B cell (primary cell): ENCODE results near the gene SIGLEC10. TPM values are rescaled to one million over a fixed set of nuclear protein-coding genes. Genes with fewer than 3 reads are reported as not detected.

Source experiments
- ATAC-seq: fragments of 200-7000 bp; cut with Tn5 transposase; one replicate; pipeline ENCODE4 v1.10.0; 2021; ENCODE audit warnings: low read depth, mild to moderate bottlenecking, moderate number of reproducible peaks, moderate library complexity
- CTCF ChIA-PET: fragments of 350-600 bp; sonication (Branson Sonifier 250); formaldehyde crosslinking; loops from one replicate; lab custom pipeline; 2021; ENCODE audit warnings: antibody characterized with exemption, inconsistent platforms; lab: Charles Lee
- POLR2A ChIA-PET: fragments of 350-600 bp; sonication (Branson Sonifier 250); formaldehyde crosslinking; loops from one replicate; lab custom pipeline; 2021; ENCODE audit warnings: antibody characterized with exemption; lab: Charles Lee
- DNase-seq: peaks from one replicate; pipeline ENCODE4 v3.0.0; 2013
- H2AFZ ChIP-seq: 2 replicates; pipeline ENCODE4 v1.6.1; 2012; ENCODE audit warnings: mild to moderate bottlenecking, low read depth, low read length; ENCODE audit not compliant: insufficient read depth, poor library complexity, severe bottlenecking
- H3K27ac ChIP-seq, 2 donors: 1 replicate in 1 of 2; 2 replicates in 1 of 2; pipeline ENCODE4 v1.5.1; 2012 to 2013; ENCODE audit warnings: low read length in 2 of 2, mild to moderate bottlenecking in 2 of 2, moderate library complexity in 1 of 2
- H3K27me3 ChIP-seq, 4 experiments: fragments of 200-600 bp in 1 of 4; sonication (generic) in 1 of 4; replicated peaks in 1 of 4; 1 replicate in 2 of 4; 2 replicates in 2 of 4; pipeline versions ENCODE4 v1.6.1 to v1.7.0; 2013 to 2016; ENCODE audit warnings: low read length in 3 of 4, mild to moderate bottlenecking in 2 of 4, mixed read lengths in 1 of 4, moderate library complexity in 1 of 4; ENCODE audit not compliant: insufficient read depth in 4 of 4, control insufficient read depth in 3 of 4; ENCODE audit errors: control extremely low read depth in 1 of 4
- H3K36me3 ChIP-seq, 2 experiments: replicated peaks in 1 of 2; 1 replicate in 1 of 2; 2 replicates in 1 of 2; pipeline versions ENCODE4 v1.6.1 to v1.7.1; 2013; ENCODE audit warnings: low read length in 1 of 2; ENCODE audit not compliant: insufficient read depth in 2 of 2, control insufficient read depth in 1 of 2; ENCODE audit errors: control extremely low read depth in 1 of 2, extremely low read depth in 1 of 2
- H3K4me1 ChIP-seq, 2 donors: fragments of 200-600 bp in 1 of 2; sonication (generic) in 1 of 2; 1 replicate in 1 of 2; 2 replicates in 1 of 2; pipeline versions ENCODE4 v1.5.1 to v1.6.1; 2013 to 2017; ENCODE audit warnings: low read length in 2 of 2; ENCODE audit not compliant: control insufficient read depth in 2 of 2, insufficient read depth in 2 of 2
- H3K4me2 ChIP-seq: replicated peaks from 2 replicates; pipeline ENCODE3; 2012; ENCODE audit warnings: mild to moderate bottlenecking, low read depth, low read length; ENCODE audit not compliant: poor library complexity, severe bottlenecking
- H3K4me3 ChIP-seq, 5 experiments: fragments of 200-600 bp in 1 of 5; sonication (generic) in 1 of 5; 1 replicate in 3 of 5; 2 replicates in 2 of 5; pipeline versions ENCODE4 v1.5.1 to v1.7.0; 2011 to 2016; ENCODE audit warnings: low read length in 4 of 5, mild to moderate bottlenecking in 4 of 5, low read depth in 2 of 5, control low read depth in 1 of 5, moderate library complexity in 1 of 5; ENCODE audit not compliant: insufficient read depth in 1 of 5; ENCODE audit errors: control extremely low read depth in 1 of 5, extremely low read depth in 1 of 5
- H3K79me2 ChIP-seq: fragments of 200-600 bp; sonication (generic); one replicate; pipeline ENCODE4 v1.6.0; 2016; ENCODE audit warnings: low read length; ENCODE audit not compliant: control insufficient read depth, insufficient read depth
- H3K9ac ChIP-seq: fragments of 200-600 bp; sonication (generic); 2 replicates; pipeline ENCODE4 v1.6.1; 2017; ENCODE audit warnings: mild to moderate bottlenecking, low read length, moderate library complexity
- H3K9me3 ChIP-seq, 3 donors: one replicate each; pipeline versions ENCODE4 v1.6.1 to v1.7.1; 2013; ENCODE audit warnings: low read length in 2 of 3; ENCODE audit not compliant: control insufficient read depth in 2 of 3, insufficient read depth in 1 of 3; ENCODE audit errors: control extremely low read depth in 1 of 3
- H4K20me1 ChIP-seq: 2 replicates; pipeline ENCODE4 v1.6.0; 2012; ENCODE audit warnings: mild to moderate bottlenecking, low read length; ENCODE audit not compliant: insufficient read depth, control insufficient read depth, poor library complexity, severe bottlenecking
- H3K27ac Mint-ChIP-seq: one replicate; pipeline ENCODE4 v1.8.0; 2021; ENCODE audit warnings: mixed read lengths
- H3K27me3 Mint-ChIP-seq: one replicate; pipeline ENCODE4 v1.8.0; 2021; ENCODE audit warnings: mixed read lengths
- H3K4me1 Mint-ChIP-seq: one replicate; pipeline ENCODE4 v1.8.0; 2021; ENCODE audit warnings: mixed read lengths
- H3K4me3 Mint-ChIP-seq: one replicate; pipeline ENCODE4 v1.8.0; 2021; ENCODE audit warnings: mixed read lengths
- H3K9me3 Mint-ChIP-seq: one replicate; pipeline ENCODE4 v1.8.0; 2022; ENCODE audit warnings: mixed read lengths; ENCODE audit not compliant: insufficient read depth
- CTCF ChIP-seq: fragments of 200-600 bp; IDR thresholded peaks from one replicate; pipeline ENCODE4 v1.8.0; 2022; ENCODE audit warnings: antibody characterized with exemption, mild to moderate bottlenecking
- EZH2 ChIP-seq: IDR thresholded peaks from 2 replicates; pipeline ENCODE4 v1.6.1; 2012; ENCODE audit warnings: borderline replicate concordance, low read depth, mild to moderate bottlenecking, moderate library complexity, low read length; ENCODE audit not compliant: insufficient read depth, poor library complexity, severe bottlenecking
- WGBS: methylation state at CpG from one replicate; pipeline ENCODE4 v1.1.5; 2013; ENCODE audit warnings: missing lambda C conversion rate; ENCODE audit not compliant: insufficient coverage; 5-methylcytosine and 5-hydroxymethylcytosine counted together
- intact Hi-C: fragments of 100-400 bp; cut with micrococcal nuclease; formaldehyde crosslinking; loops from one replicate; pipeline ENCODE4 v1.10.0; 2022
- polyA plus RNA-seq: library from polyadenylated mRNA; depleted of rRNA; stranded (reverse); fragments of >200 nt; gene quantifications from 2 replicates; pipeline ENCODE4 v1.2.3, GENCODE V29; 2012
- total RNA-seq, 2 donors: library from RNA; stranded (reverse); fragments of 120-200 nt in 1 of 2; gene quantifications; 1 replicate in 1 of 2; 2 replicates in 1 of 2; pipeline versions ENCODE4 v1.2.3 to v1.2.4, GENCODE V29; 2013 to 2022

Gene SIGLEC10
- total and polyA plus RNA-seq, 2 donors (not counting 1 experiment from before 2014, with no cell fraction given) = 49.1 to 87.6 TPM

- H3K4me1 Mint-ChIP-seq = no peaks in the 10 kb centered on the region
- no peak overlapping the region for H3K27ac ChIP-seq
- H3K9me3 Mint-ChIP-seq = no peaks in the 10 kb centered on the region
- H3K27me3 ChIP-seq = peaks cover 0 to 8% (median 1%) of the 10 kb centered on the region in 4 experiments
- no peak for DNase-seq
- H3K27me3 Mint-ChIP-seq = peaks cover 8% of the 10 kb centered on the region
- no peaks in the 10 kb centered on the region for H3K79me2 ChIP-seq
- POLR2A ChIA-PET = no interaction called here
- no peak overlapping the region for H3K4me3 Mint-ChIP-seq
- ATAC-seq = no peak
- no peak overlapping the region for H3K27ac Mint-ChIP-seq
- H2AFZ ChIP-seq = no peak overlapping the region
- no peak overlapping the region for H3K9ac ChIP-seq
- H3K4me2 ChIP-seq = no peak overlapping the region
- no CpG with 5 or more reads among the region's 3 CpGs for WGBS
- no peaks in the 10 kb centered on the region for H3K4me1 ChIP-seq
- intact Hi-C loops = no loop called here
- CTCF ChIA-PET = interaction anchor here (1.5 kb wide), 1 partner anchor 9 kb away, joined by 5 read pairs; no protein-coding TSS in a partner anchor
- no peak overlapping the region for H3K4me3 ChIP-seq
- no peaks in the 10 kb centered on the region for H3K36me3 ChIP-seq
- no peak for TF ChIP-seq EZH2
- no peak for TF ChIP-seq CTCF
- no peaks in the 10 kb centered on the region for H4K20me1 ChIP-seq
- H3K9me3 ChIP-seq = no peaks in the 10 kb centered on the region
These were observed 12.8 kb upstream of the SIGLEC10 start for GRCh38 chr19:51430221-51430620.

- no peak overlapping the region for H3K4me3 ChIP-seq
- H3K36me3 ChIP-seq = no peaks in the 10 kb centered on the region
- H3K27me3 ChIP-seq = peaks cover 0 to 8% (median 1%) of the 10 kb centered on the region in 4 experiments
- H3K9me3 Mint-ChIP-seq = no peaks in the 10 kb centered on the region
- WGBS = 60% methylated on average over 3 of the region's 3 CpGs
- no peak for DNase-seq
- no peaks in the 10 kb centered on the region for H3K9me3 ChIP-seq
- no peak overlapping the region for H3K27ac Mint-ChIP-seq
- H4K20me1 ChIP-seq = no peaks in the 10 kb centered on the region
- no peak overlapping the region for H3K4me3 Mint-ChIP-seq
- ChIA-PET CTCF (interaction anchor here (0.7 to 2.1 kb wide), 2 partner anchors 9 to 44 kb away, joined by 3 to 6 read pairs; no protein-coding TSS in a partner anchor), POLR2A (no interaction called here)
- intact Hi-C loops = loop anchor here (10.0 kb wide), 1 partner anchor 88 kb away; no protein-coding TSS in a partner anchor
- no peaks in the 10 kb centered on the region for H3K4me1 Mint-ChIP-seq
- no peak overlapping the region for H2AFZ ChIP-seq
- TF ChIP-seq CTCF (no peak), EZH2 (no peak)
- H3K27me3 Mint-ChIP-seq = peaks cover 6% of the 10 kb centered on the region
- no peak overlapping the region for H3K27ac ChIP-seq
- H3K79me2 ChIP-seq = no peaks in the 10 kb centered on the region
- H3K4me2 ChIP-seq = no peak overlapping the region
- no peak overlapping the region for H3K9ac ChIP-seq
- ATAC-seq = no peak
- no peaks in the 10 kb centered on the region for H3K4me1 ChIP-seq
These were observed 9.8 kb upstream of the SIGLEC10 start for GRCh38 chr19:51427201-51427600.
